ENCODE results near the gene EFNB1. TPM values are rescaled to one million over a fixed set of nuclear protein-coding genes. Genes with fewer than 3 reads are reported as not detected.

Gene EFNB1
- polyA plus RNA-seq, 3 donors: 4.7 to 6.6 (median 5.4) TPM

DNA sequence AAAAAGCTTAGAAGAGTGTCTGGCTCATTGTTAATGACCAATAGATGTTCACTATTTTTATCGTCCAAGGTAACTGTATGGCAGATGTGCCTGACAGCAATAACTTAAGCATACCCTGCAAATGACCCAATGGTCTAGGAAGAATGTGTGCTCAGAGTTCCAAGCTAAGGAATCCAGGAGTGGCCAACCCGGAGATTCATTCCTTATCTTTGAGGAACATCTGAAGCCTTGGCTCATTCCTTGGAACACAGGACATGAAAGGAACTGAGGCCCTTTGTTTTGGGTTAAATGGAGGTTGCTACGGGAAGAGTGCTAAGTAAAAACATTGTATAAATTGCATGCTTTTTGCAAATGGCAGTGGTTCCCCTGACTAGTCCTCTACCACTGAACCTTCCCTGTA, 38.9 kb upstream of the EFNB1 start:
- peaks cover 2 to 5% (median 2%) of the 10 kb centered on the region in 3 donors for H3K27me3 Mint-ChIP-seq (ENCODE audit: low read depth in 3 of 3)
- no peak overlapping the region for H3K27ac Mint-ChIP-seq
- H3K9me3 ChIP-seq (replicated peaks in 1 of 2; ENCODE audit: control insufficient read depth in 1 of 2, insufficient read depth in 1 of 2, low read length in 2 of 2): no peaks in the 10 kb centered on the region
- no peaks in the 10 kb centered on the region for H4K20me1 ChIP-seq (ENCODE audit: insufficient read depth, low read length)
- H2AFZ ChIP-seq (ENCODE audit: insufficient read depth, low read depth, low read length, poor library complexity, severe bottlenecking): no peak overlapping the region
- intact Hi-C loops (cut with micrococcal nuclease): no loop called here
- H3K9ac ChIP-seq (ENCODE audit: insufficient read depth, low read length, poor library complexity, severe bottlenecking): no peak overlapping the region
- H3K4me2 ChIP-seq (replicated peaks; ENCODE audit: extremely low read depth, low read length, poor library complexity, severe bottlenecking): no peak overlapping the region
- H3K79me2 ChIP-seq (ENCODE audit: insufficient read depth, low read length): no peaks in the 10 kb centered on the region
- H3K4me1 ChIP-seq (ENCODE audit: control insufficient read depth in 1 of 2, insufficient read depth in 2 of 2, low read length in 2 of 2): no peaks in the 10 kb centered on the region
- no peak overlapping the region for H3K27ac ChIP-seq (ENCODE audit: low read depth in 1 of 2, low read length in 2 of 2)
- TF ChIP-seq, protein P1, sequence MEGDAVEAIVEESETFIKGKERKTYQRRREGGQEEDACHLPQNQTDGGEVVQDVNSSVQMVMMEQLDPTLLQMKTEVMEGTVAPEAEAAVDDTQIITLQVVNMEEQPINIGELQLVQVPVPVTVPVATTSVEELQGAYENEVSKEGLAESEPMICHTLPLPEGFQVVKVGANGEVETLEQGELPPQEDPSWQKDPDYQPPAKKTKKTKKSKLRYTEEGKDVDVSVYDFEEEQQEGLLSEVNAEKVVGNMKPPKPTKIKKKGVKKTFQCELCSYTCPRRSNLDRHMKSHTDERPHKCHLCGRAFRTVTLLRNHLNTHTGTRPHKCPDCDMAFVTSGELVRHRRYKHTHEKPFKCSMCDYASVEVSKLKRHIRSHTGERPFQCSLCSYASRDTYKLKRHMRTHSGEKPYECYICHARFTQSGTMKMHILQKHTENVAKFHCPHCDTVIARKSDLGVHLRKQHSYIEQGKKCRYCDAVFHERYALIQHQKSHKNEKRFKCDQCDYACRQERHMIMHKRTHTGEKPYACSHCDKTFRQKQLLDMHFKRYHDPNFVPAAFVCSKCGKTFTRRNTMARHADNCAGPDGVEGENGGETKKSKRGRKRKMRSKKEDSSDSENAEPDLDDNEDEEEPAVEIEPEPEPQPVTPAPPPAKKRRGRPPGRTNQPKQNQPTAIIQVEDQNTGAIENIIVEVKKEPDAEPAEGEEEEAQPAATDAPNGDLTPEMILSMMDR (IDR thresholded peaks at IDR 0.05): no peak
- no peaks in the 10 kb centered on the region for H3K27me3 ChIP-seq (ENCODE audit: control insufficient read depth in 2 of 2, insufficient read depth in 2 of 2, low read length in 2 of 2)
- H3K36me3 Mint-ChIP-seq: no peaks in the 10 kb centered on the region
- peaks cover 0 to 10% (median 1%) of the 10 kb centered on the region in 7 donors for H3K9me3 Mint-ChIP-seq
- WGBS (ENCODE audit: insufficient coverage): no CpG with 5 or more reads among the region's 3 CpGs
- no peak overlapping the region for H3K4me3 ChIP-seq (replicated peaks in 1 of 3; ENCODE audit: low read depth in 2 of 3, low read length in 3 of 3)
- DNase-seq: no peak
- H3K36me3 ChIP-seq (replicated peaks in 1 of 2; ENCODE audit: control insufficient read depth in 1 of 2, insufficient read depth in 2 of 2, low read length in 2 of 2): no peaks in the 10 kb centered on the region
- H3K4me3 Mint-ChIP-seq: no peak overlapping the region
- no peaks in the 10 kb centered on the region for H3K4me1 Mint-ChIP-seq

DNA sequence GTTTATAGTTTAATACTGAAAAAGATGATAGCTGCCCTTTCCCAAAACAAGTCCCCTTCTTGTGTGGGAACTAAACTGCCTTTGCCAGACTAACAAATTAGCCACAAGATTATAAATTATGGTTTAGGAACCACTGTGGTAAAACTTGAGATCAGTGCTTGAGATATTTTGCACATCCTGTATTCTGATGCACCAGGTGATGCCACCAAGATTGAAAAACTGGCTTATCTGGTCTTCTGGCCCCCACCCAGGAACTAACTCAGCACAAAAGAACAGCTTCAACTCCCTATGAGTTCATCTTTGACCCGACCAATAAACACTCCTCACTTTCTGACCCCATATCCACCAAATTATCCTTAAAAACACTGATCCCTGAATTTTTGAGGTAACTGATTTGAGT, 36.7 kb upstream of the EFNB1 start:
- intact Hi-C loops (cut with micrococcal nuclease): no loop called here

More for the DNA sequence above, 36.7 kb upstream of the EFNB1 start:
- WGBS (ENCODE audit: insufficient coverage): no CpG with 5 or more reads among the region's 1 CpG
- no peak overlapping the region for H3K27ac ChIP-seq (ENCODE audit: low read depth in 1 of 2, low read length in 2 of 2)
- no peak overlapping the region for H3K4me2 ChIP-seq (replicated peaks; ENCODE audit: extremely low read depth, low read length, poor library complexity, severe bottlenecking)
- DNase-seq: no peak
- H3K4me3 ChIP-seq (replicated peaks in 1 of 3; ENCODE audit: low read depth in 2 of 3, low read length in 3 of 3): no peak overlapping the region
- H4K20me1 ChIP-seq (ENCODE audit: insufficient read depth, low read length): no peaks in the 10 kb centered on the region
- H3K9me3 ChIP-seq (replicated peaks in 1 of 2; ENCODE audit: control insufficient read depth in 1 of 2, insufficient read depth in 1 of 2, low read length in 2 of 2): no peaks in the 10 kb centered on the region
- no peak overlapping the region for H2AFZ ChIP-seq (ENCODE audit: insufficient read depth, low read depth, low read length, poor library complexity, severe bottlenecking)
- no peaks in the 10 kb centered on the region for H3K36me3 ChIP-seq (replicated peaks in 1 of 2; ENCODE audit: control insufficient read depth in 1 of 2, insufficient read depth in 2 of 2, low read length in 2 of 2)
- H3K4me3 Mint-ChIP-seq: no peak overlapping the region
- H3K9me3 Mint-ChIP-seq: peaks cover 0 to 16% (median 1%) of the 10 kb centered on the region in 7 donors
- H3K4me1 Mint-ChIP-seq: no peaks in the 10 kb centered on the region
- TF ChIP-seq, protein P1 (IDR thresholded peaks at IDR 0.05): no peak
- no peak overlapping the region for H3K27ac Mint-ChIP-seq
- no peaks in the 10 kb centered on the region for H3K36me3 Mint-ChIP-seq
- H3K9ac ChIP-seq (ENCODE audit: insufficient read depth, low read length, poor library complexity, severe bottlenecking): no peak overlapping the region
- no peaks in the 10 kb centered on the region for H3K79me2 ChIP-seq (ENCODE audit: insufficient read depth, low read length)
- H3K4me1 ChIP-seq (ENCODE audit: control insufficient read depth in 1 of 2, insufficient read depth in 2 of 2, low read length in 2 of 2): no peaks in the 10 kb centered on the region
- H3K27me3 Mint-ChIP-seq (ENCODE audit: low read depth in 3 of 3): peaks cover 2 to 5% (median 2%) of the 10 kb centered on the region in 3 donors
- H3K27me3 ChIP-seq (ENCODE audit: control insufficient read depth in 2 of 2, insufficient read depth in 2 of 2, low read length in 2 of 2): no peaks in the 10 kb centered on the region

Measured in CD14-positive monocyte (primary cell).